Upper lobe of left lung (tissue), 6 donors: ENCODE data around the gene C17orf75. TPM values are rescaled to one million over a fixed set of nuclear protein-coding genes. Genes with fewer than 3 reads are reported as not detected.

Experiments used
- ATAC-seq, 2 donors: fragments of 200-7000 bp; cut with Tn5 transposase; one replicate each; pipeline ENCODE4 v1.9.1; 2022; ENCODE audit warnings: mild to moderate bottlenecking in 2 of 2, moderate library complexity in 2 of 2; ENCODE audit not compliant: low FRiP score in 2 of 2
- DNase-seq, 2 donors: peaks; one replicate each; pipeline ENCODE4 v3.0.0-alpha.2; 2019 to 2020
- H3K27ac ChIP-seq, 4 donors: fragments of 200-600 bp; sonication (generic); one replicate each; pipeline ENCODE4 v1.5.1; 2016 to 2019
- H3K27me3 ChIP-seq, 4 donors: fragments of 200-600 bp; sonication (generic); one replicate each; pipeline ENCODE4 v1.5.1; 2017 to 2019
- H3K36me3 ChIP-seq, 4 donors: fragments of 200-600 bp; sonication (generic); one replicate each; pipeline ENCODE4 v1.5.1; 2016 to 2019
- H3K4me1 ChIP-seq, 4 donors: fragments of 200-600 bp; sonication (generic); one replicate each; pipeline ENCODE4 v1.5.1; 2018 to 2019
- H3K4me3 ChIP-seq, 4 donors: fragments of 200-600 bp; sonication (generic); one replicate each; pipeline ENCODE4 v1.5.1; 2017 to 2019; ENCODE audit warnings: mild to moderate bottlenecking in 2 of 4, moderate library complexity in 1 of 4
- H3K9me3 ChIP-seq, 4 donors: fragments of 200-600 bp; sonication (generic); one replicate each; pipeline ENCODE4 v1.5.1; 2018 to 2019
- CTCF ChIP-seq, 6 experiments: fragments of 450-650 bp in 4 of 6; fragments of 200-600 bp in 2 of 6; sonication (generic) in 2 of 6; IDR thresholded peaks; one replicate each; pipeline ENCODE4 v1.5.1; 2016 to 2019; ENCODE audit warnings: antibody characterized with exemption in 6 of 6
- EP300 ChIP-seq, 4 donors: sonication (generic); formaldehyde crosslinking; IDR thresholded peaks; one replicate each; pipeline ENCODE4 v1.5.1; 2017; ENCODE audit warnings: antibody characterized with exemption in 4 of 4, control low read depth in 2 of 4
- POLR2A ChIP-seq, 4 donors: fragments of 450-650 bp; IDR thresholded peaks; one replicate each; pipeline ENCODE4 v1.5.1; 2016 to 2017; ENCODE audit warnings: antibody characterized with exemption in 4 of 4, mild to moderate bottlenecking in 2 of 4
- POLR2AphosphoS5 ChIP-seq, 2 donors: sonication (generic); formaldehyde crosslinking; IDR thresholded peaks; one replicate each; pipeline ENCODE4 v1.5.1; 2017; ENCODE audit warnings: antibody characterized with exemption in 2 of 2
- WGBS, 2 donors: methylation state at CpG; one replicate each; pipeline ENCODE4 v1.1.5; 2017 to 2018; 5-methylcytosine and 5-hydroxymethylcytosine counted together
- total RNA-seq, 6 donors: library from RNA; depleted of rRNA in 4 of 6; stranded (reverse); fragments of >200 nt in 4 of 6; gene quantifications; one replicate each; pipeline versions ENCODE4 v1.1.0 to v1.2.1, GENCODE V29; 2016 to 2021
- donor health status: DM: no; HTN: no; CAD: no; lungs with moderate emphysema.
- donor health status: DM: no; HTN: yes; CAD: no; lungs with severe emphysema.

The C17orf75 gene
- total RNA-seq, 6 donors from 2014 or later = 4.7 to 17.8 (median 12.9) TPM

DNA sequence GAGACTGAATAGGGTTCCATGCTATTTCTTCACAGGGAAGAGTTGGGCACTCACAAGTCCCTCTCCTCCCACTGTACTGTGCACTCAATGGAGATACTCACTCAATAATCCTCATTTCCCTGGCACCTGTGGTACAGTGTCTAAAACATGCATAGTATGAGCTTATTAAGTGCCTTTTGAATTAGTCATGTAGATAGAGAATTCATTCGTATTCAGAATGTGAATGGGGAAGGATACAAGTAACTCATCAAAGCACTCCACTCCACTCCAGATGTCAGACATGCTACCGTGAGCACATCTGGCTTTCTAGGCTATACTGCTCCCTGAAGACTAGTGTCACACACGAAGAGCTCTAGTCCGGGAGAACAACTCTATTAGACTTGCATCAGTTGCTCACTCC is 6.3 kb downstream of the C17orf75 start:
- no peak for ATAC-seq
- peaks cover 0 to 50% (median 16%) of the 10 kb centered on the region in 4 donors for H3K36me3 ChIP-seq
- H3K27ac ChIP-seq = no peak overlapping the region
- WGBS, 2 donors = 88 to 94% methylated on average over 4 of the region's 4 CpGs
- TF ChIP-seq CTCF (IDR thresholded peaks at IDR 0.05) (no peak), POLR2A (IDR thresholded peaks at IDR 0.05) (no peak), EP300 (IDR thresholded peaks at IDR 0.05) (no peak), POLR2AphosphoS5 (IDR thresholded peaks at IDR 0.05) (no peak)
- no peak overlapping the region for H3K4me3 ChIP-seq
- no peaks in the 10 kb centered on the region for H3K9me3 ChIP-seq
- DNase-seq = no peak
- H3K4me1 ChIP-seq = peaks cover 0 to 6% (median 3%) of the 10 kb centered on the region in 4 donors
- no peaks in the 10 kb centered on the region for H3K27me3 ChIP-seq

DNA sequence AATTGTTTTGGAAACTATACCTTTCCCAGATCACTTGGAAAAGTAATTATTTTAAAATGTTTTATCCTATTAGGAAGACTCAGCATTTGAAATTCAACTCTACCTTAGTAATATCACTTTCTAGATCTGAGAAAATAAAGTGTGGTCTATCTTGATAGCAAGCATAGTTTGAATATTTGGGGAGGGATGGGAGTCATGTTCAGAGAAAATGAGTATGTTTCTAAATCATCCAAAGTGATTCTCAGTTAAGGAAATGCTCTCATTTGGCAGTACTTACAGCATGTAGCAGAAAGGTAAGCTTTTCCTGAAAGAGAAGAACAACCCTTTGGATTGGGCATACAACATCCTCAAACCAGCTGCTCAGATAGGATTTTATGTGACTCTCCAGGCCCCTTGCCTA is 6.9 kb downstream of the C17orf75 start:
- DNase-seq = no peak
- no peak for ATAC-seq
- Histone ChIP-seq H3K4me3 (no peak overlapping the region), H3K27ac (no peak overlapping the region), H3K4me1 (peaks cover 0 to 7% (median 3%) of the 10 kb centered on the region in 4 donors), H3K36me3 (peaks cover 0 to 50% (median 16%) of the 10 kb centered on the region in 4 donors), H3K27me3 (no peaks in the 10 kb centered on the region), H3K9me3 (no peaks in the 10 kb centered on the region)
- TF ChIP-seq EP300 (IDR thresholded peaks at IDR 0.05) (no peak), POLR2A (IDR thresholded peaks at IDR 0.05) (no peak), CTCF (IDR thresholded peaks at IDR 0.05) (no peak)

- peaks cover 0 to 7% (median 3%) of the 10 kb centered on the region in 4 donors for H3K4me1 ChIP-seq
- H3K36me3 ChIP-seq = peaks cover 0 to 45% (median 12%) of the 10 kb centered on the region in 4 donors
- WGBS, 2 donors = 92 to 95% methylated on average over 2 of the region's 2 CpGs
- TF ChIP-seq CTCF (IDR thresholded peaks at IDR 0.05) = no peak
- TF ChIP-seq POLR2AphosphoS5 (IDR thresholded peaks at IDR 0.05) = no peak
- no peak for TF ChIP-seq POLR2A (IDR thresholded peaks at IDR 0.05)
- no peak for TF ChIP-seq EP300 (IDR thresholded peaks at IDR 0.05)
- no peaks in the 10 kb centered on the region for H3K9me3 ChIP-seq
- H3K4me3 ChIP-seq = no peak overlapping the region
- ATAC-seq (no peak), DNase-seq (no peak)
- no peaks in the 10 kb centered on the region for H3K27me3 ChIP-seq
- H3K27ac ChIP-seq = no peak overlapping the region
Observed at GRCh38 chr17:32333187-32333586, 8.8 kb downstream of the C17orf75 start.

DNA sequence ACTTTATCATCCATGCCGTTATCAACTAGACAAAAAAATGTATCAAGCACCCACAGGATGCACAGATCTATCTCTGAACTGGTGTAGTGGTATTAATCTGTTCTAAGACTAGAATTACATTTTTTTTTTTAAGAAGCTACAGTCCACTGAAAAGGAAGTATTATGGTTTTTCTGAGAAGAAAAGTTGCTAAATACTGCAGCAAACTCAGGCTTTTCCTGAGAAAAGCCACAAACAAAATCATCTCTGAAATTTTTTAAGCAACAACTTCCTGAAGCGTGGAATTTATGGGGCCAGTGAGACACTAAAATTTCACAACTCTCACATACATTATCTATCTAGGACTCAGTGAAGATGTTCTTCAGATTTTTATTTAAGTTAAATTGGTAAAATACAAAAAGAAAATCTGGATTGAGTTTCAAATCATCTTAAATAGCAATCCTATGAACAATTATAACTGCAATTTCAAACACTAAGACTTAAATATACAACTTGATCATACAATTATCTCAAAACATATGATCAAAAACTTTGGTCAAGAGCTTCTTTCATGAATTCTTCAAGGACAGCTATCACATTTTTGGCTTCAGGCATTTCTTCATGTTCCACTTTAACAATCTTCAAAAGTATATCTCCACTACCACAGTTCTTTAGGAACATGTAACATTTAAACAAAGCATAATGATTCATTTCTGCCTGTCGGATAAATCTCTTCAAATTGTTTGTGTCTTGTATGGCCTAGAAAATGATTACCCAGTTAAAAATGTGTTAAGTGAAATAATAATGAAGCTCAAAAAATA is 10.5 kb downstream of the C17orf75 start:
- TF ChIP-seq POLR2AphosphoS5 (IDR thresholded peaks at IDR 0.05) (no peak), EP300 (IDR thresholded peaks at IDR 0.05) (no peak), POLR2A (IDR thresholded peaks at IDR 0.05) (no peak), CTCF (IDR thresholded peaks at IDR 0.05) (no peak)
- Histone ChIP-seq H3K36me3 (peaks cover 0 to 28% (median 4%) of the 10 kb centered on the region in 4 donors), H3K27ac (no peak overlapping the region), H3K27me3 (no peaks in the 10 kb centered on the region), H3K4me3 (no peak overlapping the region), H3K4me1 (peaks cover 0 to 7% (median 3%) of the 10 kb centered on the region in 4 donors), H3K9me3 (no peaks in the 10 kb centered on the region)
- WGBS, 2 donors = 63 to 72% methylated on average over 3 of the region's 3 CpGs
- DNase-seq (no peak), ATAC-seq (no peak)

DNA sequence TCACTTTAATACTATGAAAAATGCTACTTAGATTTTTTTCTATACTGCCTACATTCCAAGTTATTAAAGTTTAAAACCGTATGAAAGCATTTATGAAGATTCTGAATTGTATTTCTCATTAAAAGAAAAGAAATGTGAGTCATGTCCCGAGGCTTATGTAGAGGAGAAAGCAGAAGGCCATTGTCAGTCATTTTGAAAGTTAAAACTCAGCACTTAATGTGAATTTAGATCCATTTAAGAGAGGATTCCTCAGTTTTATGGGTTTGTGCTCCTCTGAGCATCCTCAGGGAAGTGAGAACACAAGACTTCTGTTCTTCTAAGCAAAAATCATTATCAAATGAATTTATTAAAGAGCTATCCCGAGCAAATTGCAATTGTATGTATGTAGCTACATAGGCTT is 11.8 kb downstream of the C17orf75 start:
- Histone ChIP-seq H3K9me3 (no peaks in the 10 kb centered on the region), H3K27me3 (no peaks in the 10 kb centered on the region), H3K36me3 (peaks cover 0 to 17% (median 0%) of the 10 kb centered on the region in 4 donors), H3K4me1 (peaks cover 0 to 7% (median 3%) of the 10 kb centered on the region in 4 donors), H3K4me3 (no peak overlapping the region), H3K27ac (no peak overlapping the region)
- no peak for TF ChIP-seq EP300 (IDR thresholded peaks at IDR 0.05)
- no peak for TF ChIP-seq POLR2AphosphoS5 (IDR thresholded peaks at IDR 0.05)
- TF ChIP-seq CTCF (IDR thresholded peaks at IDR 0.05) = no peak
- TF ChIP-seq POLR2A (IDR thresholded peaks at IDR 0.05) = no peak
- DNase-seq (no peak), ATAC-seq (no peak)
- 74 to 82% methylated on average over 3 of the region's 3 CpGs for WGBS, 2 donors
